SKM-1 treated with dmso at 0.1 percent for 144 hours (cell line): ENCODE results near the gene GTF2H4.
"Not testable (repeated sequence)": the region's sequence is repeated elsewhere in the genome, so short reads cannot be mapped to it uniquely, and the experiment has no call there.

Source experiments
- DNase-seq: peaks from one replicate; lab custom pipeline; 2025; ENCODE audit not compliant: unreplicated experiment; lab: John Stamatoyannopoulos, UW

Gene GTF2H4

DNA sequence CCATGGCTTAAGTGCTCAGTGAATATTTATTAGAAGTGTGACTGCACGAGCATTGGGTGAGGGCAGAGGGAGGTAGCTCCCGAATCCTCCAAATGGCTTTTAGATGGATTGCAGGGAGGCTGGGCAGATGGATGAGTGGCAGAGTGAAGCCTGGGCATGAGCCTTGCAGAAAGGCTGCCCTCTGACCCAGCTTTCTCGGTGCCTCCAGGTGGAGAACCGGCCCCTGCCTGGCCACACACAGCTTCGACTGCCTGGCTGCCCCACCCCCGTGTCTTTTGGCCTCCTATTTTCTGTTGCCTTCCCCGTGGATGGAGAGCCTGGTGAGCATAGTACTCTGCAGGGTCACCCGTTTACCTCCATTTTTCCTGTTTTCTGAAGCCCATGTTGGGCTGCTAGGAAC is 9.5 kb downstream of the GTF2H4 start:
- DNase-seq = no peak

DNA sequence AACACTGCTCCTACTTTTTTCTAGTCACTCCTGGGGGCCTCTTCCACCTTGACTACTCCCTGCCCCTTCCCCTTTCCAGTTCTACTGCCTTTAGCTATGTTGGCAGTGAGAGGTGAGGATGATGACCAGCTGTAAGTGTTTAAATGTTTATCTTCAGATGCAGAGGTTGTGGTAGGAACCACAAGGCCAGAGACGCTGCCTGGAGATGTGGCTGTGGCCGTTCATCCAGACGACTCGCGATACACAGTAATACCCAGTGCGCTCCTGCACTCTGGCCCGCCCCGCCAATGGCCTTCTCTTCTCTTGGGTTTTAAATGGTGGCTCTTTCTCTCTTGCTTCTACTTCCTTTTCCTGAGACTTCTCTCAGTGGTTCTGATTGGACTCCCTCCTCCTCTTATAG is 10.7 kb downstream of the GTF2H4 start:
- no peak for DNase-seq

DNA sequence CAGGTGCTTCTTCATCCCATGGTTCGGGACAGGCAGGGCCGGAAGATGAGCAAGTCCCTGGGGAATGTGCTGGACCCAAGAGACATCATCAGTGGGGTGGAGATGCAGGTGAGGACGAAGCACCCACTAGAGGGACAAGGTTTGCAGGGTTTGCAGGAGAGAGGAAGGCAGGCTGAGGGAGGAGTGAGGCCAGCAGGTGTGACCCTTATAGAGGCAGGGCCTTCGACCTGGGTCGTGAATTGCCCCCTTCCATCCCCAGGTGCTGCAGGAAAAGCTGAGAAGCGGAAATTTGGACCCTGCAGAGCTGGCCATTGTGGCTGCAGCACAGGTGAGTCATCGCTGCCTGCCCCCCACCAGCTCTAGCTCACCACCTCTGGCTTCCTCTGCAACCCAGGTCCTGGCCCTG is 14.4 kb downstream of the GTF2H4 start:
- no peak for DNase-seq

DNA sequence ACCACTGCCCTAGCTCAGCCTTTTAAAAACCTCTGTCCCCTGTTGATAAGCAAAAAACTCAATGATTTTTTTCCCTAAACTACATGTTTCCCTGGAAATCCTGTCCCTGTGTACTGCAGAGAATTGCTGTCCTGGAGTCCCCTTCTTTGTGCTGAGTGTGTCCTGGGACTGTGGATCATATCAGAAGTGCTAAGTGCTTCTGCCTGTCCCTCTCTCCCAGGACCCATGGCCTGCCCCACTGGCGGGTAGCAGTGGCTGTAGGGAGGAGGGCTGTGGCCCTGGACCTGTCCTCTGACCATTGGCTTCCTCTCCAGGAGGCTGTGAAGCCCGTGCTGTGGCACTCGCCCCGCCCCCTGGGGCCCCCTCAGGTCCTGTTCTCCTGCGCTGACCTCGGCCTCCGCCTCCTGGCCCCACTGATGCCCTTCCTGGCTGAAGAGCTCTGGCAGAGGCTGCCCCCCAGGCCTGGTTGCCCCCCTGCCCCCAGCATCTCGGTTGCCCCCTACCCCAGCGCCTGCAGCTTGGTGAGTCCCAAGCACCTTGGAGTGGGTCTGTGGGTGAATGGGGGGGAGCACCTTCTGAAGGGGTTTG is 16.1 kb downstream of the GTF2H4 start:
- DNase-seq = not testable (repeated sequence)

DNA sequence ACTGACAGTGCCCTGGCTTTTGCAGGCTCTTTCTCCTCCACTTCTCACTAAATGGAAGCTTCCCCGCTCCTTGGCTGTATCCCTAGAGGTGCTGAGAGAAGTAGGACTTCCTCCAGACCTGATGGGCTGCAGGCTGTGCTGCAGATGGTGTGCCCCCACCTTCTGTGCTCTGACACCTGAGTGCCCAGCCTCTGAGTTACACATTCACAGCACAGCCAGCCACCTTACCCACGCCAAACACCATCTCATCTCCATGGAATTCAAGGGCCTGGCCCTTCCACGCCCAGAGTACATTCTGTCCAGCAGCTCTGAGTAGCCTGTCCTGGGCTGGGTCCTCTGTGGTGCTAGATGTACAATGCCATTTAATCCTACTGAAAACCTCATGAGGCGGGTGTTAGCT is 18.6 kb downstream of the GTF2H4 start:
- no peak for DNase-seq

DNA sequence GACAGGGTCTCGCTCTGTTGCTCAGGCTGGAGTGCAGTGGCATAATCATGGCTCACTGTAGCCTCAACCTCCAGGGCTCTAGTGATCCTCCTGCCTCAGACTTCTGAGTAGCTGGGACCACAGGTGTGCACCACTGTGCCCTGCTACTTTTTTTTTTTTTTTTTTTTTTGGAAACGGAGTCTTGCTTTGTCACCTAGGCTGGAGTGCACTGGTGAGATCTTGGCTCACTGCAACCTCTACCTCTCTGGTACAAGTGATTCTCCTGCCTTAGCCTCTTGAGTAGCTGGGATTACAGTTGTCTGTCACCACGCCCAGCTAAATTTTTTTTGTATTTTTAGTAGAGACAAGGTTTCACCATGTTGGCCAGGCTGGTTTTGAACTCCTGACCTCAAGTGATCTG is 19.1 kb downstream of the GTF2H4 start:
- not testable (repeated sequence) for DNase-seq

DNA sequence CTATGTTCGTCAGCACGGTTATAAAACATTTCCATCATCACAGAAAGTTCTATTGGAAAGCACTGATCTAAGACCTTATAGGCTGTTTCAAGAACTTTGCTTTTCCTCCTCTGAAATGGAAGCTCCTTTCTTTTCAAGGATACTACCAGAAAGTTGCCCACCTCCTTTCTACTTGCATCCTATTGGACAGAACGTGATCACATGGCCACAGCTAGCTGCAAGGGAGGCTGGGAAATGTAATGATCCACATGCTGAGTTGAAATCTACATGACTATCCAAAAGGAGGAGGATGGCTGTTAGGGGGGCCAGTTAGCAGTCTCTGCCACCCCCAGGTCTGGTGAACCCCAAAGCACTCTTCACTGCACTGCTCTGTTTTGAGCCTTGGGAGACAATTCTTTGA is 20.7 kb downstream of the GTF2H4 start:
- DNase-seq = no peak

DNA sequence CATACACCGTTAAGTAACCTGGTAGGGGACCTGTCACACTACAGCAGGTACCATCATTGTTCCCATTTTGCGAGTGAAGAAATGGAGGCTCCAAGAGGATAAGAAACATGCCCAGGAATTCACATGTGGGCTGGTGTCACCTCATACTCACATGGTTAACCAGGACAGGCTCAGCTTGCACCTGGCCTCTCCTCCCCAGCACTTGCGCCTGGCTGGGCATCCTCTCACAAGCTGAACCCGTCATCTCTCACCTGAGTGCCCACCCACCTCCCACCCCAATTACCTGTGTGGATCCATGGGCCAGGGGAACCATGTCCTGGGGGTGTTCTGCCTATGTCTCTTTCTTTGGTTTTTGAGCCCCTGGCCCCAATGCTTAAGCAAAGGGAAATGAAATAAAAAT is 22.5 kb downstream of the GTF2H4 start:
- no peak for DNase-seq

DNA sequence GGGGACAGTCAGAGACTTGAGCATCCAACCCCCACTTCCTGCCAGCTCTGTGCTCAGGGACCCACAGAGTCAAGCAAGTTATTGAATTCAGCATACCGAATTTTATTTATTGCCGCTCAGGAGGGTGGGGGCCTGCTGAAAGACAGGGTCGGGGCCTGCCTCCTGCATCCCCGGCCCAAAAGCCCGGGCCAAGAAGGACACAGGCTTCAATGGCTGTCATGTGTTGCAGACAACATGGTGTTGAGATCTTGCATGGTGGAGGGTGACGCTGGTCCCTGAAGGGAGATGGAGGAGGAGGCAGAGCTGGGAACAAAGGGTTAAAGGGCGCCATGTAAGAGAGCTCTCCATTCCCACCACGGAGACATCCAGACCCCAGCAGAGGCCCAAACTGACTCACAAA is 23.3 kb downstream of the GTF2H4 start:
- DNase-seq = no peak

DNA sequence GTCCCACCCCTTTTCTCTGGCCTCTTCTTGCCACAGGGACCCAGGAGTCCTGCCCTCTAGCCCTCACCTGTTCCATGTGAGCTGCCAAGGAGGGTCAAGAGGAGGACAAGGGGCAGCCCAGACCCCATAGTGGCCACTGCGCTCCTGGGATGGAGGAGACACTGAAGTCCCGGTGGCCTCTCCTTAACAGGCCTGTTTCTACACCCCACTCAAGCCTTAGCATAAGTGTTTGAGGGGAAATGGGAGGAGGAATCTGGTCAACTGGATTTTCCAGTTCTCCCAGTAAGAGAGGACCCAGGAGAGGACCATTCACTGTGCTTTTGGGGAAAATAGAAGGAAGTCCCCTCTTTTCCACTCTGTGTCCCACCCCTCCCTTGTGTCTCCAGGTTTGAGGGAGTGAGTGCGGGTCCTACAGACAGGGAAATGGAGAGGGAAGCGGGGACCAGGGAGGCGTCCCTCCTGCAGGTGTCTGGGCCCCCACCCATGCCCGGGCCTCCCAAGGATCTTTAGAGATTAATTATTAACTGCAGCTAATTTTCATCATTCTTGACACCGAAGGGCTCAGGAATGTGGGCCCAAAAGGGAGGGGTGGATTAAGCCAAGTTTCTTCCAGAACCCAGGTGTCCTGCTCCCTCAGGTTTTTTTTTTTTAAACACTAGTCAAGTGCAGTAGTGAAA is 24.1 kb downstream of the GTF2H4 start, which contains the start of gene SFTA2:
Gene SFTA2, minus strand, starts transcription at position 202 of the 677 bp plus-strand sequence. Its CDS starts 74 bp downstream, at position 128.
- DNase-seq = no peak

DNA sequence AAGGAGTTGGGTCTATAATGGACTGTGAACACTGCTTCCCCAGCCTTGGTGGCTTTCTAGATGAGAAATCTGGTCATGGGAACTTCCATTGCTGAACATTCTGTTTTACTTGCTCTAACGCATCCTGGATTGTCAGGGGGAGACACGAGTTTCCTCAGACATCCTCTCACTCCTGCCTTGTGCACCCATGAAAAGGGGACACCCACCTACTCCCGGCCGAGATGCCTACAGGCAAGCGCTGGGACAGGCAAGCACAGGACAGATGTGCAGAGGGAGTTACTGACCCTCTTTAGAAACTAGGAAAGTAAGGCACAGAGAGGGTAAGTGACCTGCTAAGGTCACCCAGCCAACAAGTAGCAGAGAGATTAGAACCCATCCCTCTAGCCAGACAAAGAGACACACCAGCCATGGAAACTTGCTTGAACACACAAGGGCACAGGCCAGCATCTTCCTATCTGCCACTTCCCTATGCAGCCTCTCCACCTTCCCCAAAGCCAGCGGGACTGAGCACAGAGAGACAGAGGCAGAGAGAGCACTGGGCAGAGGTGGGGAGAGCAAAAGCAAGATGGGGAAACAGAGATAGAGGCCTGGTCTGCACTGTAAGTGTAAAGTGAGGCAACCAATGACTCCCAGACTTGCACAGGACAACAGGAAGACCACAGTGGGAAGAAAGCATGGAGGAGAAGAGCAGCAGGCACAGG is 24.8 kb downstream of the GTF2H4 start:
- no peak for DNase-seq

DNA sequence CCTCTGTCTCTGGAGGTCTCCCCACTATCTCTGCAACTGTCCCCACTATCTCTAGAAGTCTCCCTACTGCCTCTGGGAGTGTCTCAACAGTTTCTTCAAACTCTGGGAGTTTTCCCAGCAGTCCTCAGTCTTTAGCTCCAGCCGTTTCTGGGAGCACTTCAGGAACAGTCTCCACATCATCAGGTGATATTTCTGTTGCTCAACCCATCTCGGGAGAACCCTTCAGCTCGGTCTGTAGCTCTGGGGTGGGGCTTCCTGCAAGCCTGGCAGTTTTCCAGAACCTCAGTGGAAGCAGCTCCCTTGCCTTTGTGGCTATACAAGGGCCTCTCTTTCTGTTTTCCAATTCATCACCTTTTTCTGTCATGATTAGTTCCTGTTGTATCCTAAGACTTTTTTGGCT is 27.0 kb downstream of the GTF2H4 start:
- DNase-seq = no peak

DNA sequence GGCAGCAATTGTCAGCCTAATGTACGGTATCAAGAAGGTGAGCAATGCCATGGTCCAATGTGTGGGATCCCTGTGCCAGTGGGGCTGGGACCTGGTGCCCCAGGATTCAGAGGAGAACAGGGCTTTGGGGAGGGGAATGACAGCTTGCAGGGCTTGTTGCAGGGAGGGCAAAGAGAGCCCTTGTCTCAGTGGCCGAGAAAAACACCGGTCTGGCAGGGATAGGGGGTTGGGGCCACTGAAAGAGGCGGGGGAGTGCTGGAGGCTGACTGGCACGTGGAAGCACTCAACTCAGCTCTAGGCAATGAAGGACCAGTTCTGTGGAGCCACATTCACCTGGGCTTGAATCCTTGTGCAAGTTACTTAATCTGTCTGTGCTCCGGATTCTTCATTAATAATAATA is 29.3 kb downstream of the GTF2H4 start:
- no peak for DNase-seq

DNA sequence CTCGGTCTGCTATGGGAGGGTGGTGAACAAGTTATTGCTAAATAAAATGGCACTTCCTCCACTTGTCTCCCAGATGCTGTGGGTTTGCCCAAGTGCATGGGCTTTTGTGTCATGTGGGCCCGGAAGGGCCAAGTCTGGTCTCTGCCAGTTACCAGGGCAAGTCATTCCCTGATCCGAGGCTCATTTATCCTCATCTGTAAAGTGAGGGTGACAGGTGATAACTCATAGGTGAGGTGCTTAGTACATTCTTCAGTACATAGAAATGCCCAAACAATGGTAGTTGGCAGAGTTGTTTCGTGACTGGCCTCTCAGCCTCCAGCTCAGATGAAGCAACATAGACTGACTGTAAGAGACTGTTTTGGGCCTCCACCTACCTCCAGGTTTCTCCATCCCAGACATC is 30.7 kb downstream of the GTF2H4 start:
- DNase-seq = no peak

DNA sequence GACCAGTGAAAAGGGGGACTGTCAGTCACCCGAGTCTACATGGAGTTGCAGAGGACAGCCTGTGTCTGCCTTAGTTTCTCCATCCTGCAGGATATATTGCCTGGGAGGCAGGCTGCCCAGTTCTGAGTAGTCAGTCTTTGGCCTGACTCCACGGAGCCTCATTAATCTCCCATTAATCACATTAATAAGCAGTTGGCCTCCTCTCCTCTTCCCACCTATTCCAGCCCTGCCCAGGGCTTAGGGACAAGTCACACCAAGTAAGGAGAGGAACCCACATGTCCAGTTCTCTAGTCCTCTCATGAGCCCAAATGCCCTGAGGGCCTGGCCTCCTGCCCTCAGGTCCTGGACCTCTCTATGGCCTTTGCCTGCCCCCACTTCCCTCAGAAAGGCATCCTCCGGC is 31.5 kb downstream of the GTF2H4 start:
- DNase-seq = no peak

DNA sequence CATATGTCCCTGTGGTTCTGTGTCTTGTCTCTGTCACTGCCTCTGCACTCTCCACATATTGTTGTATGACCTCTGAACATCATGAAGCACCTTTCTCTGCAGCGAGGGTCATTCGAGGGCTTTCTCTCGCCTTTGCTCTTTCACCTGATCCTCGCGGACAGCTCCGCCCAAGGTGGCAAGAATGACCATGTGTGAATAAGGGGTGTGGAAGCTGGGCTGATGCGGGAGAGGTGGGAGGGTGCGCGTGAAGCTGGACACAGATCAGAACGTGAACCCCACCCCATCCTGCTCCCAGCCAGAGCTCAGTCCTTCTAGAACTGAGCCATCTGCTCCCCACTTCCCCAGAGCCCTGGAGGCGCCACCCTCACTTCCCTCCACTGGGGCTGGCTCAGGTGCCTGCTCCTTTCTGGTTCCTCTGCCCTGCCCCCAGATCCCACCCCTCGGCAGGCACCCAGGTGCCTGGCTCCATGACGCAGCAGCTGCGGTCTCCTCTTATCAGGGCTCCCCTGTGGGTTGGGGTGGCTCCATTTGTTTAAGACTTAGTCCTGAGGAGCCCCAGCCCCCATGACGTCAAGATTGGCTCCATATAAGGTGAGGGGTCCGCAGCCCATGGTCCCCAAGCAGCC is 32.5 kb downstream of the GTF2H4 start, which contains the start of gene MUCL3:
Gene MUCL3, plus strand, starts transcription at position 613 of the 626 bp plus-strand sequence. CDS start 27 bp downstream, outside the sequence.
- no peak for DNase-seq

DNA sequence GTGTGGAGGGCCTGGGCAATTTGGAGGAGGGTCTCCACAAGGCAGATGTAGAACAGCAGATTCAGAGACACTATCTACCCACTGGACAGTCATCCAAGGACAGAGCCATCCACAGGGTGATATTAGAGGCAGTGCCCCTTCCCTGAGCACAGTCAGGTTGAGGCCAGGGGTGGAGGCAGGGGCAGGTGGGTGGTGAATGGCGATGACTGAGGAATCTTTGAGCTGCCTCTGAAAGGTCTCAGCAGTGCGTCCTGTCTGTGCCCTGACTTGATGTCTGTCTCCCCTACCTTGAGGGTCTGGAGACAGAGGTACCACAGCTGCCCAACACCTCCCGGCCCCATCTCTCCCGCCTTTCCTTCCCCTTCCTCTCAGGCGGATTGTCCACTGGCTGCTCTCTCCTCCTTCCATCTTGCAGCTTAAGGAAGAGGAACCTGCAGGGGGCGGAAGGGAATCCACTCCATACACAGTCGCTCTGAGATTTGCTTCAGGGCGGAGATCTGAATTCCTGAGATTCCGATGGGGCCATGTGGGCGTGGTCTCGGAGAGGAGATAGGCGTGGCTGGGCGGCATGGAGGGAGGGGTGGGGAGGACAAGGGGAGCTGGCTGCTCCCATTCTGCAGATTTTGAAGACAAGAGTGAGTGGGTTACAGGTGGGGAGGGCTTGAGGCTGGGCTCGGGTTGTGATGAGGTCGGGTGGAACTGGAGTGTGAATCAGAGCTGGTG is 34.5 kb downstream of the GTF2H4 start:
- no peak for DNase-seq

DNA sequence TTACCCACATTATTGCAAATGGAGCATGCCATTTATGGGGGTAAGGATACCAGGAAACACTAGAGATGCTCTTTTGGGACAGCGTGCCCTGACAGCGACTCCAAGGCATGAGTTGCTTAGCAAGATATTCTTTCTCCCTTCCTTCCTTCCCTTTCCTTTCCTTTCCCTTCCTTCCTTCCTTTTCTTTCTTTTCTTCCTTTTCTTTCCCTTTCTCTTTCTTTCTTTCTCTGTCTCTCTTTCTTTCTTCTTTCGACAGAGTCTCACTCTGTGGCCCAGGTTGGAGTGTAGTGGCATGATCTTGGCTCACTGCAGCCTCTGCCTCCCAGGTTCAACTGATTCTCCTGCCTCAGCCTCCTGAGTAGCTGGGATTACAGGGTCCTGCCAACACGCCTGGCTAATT is 36.0 kb downstream of the GTF2H4 start:
- no peak for DNase-seq

DNA sequence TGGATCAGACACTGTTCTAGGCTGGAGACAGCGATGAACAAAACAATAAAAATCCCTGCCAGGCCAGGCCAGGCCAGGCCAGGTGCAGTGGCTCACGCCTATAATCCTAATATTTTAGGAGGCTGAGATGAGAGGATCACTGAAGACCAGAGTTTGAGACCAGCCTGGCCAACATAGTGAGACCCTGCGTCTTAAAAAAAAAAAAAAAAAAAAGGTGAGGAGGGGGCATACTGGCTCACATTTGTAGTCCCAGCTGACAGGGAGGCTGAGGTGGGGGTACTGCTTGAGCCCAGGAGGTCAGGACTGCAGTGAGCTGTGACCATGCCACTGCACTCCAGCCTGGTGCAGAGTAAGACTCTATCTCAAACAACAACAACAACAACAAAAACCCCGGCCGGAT is 37.3 kb downstream of the GTF2H4 start:
- no peak for DNase-seq

DNA sequence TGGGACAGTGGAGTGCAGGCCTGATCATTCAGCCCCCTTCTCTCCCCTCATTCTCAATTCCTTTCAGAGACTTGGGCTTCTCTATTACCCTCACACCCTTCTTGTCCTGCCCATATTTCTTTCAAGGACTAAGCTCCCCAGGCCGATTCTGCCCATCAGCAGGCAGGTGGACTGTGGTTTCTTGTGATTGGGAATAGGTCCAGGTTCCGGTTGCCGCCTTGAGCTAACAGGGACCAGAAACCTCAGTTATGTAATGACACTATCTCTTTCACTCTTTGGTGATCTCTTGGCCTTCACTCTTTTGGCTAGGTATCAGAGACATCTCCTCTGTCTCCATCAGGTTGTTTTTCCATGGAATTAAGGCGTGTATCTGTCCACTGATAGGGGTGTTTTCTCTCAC is 39.2 kb downstream of the GTF2H4 start:
- no peak for DNase-seq

DNA sequence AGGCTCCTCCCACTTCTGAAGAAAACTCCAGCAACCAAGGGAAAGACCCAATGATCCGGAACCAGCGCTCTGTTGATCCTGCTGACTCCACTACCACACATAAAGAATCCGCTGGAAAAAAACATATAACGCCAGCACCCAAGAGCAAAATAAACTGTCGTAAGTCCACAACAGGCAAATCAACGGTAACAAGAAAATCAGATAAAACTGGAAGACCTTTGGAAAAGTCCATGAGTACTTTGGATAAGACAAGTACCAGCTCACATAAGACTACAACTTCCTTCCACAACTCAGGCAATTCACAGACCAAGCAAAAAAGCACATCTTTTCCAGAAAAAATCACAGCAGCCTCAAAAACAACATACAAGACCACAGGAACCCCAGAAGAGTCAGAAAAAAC is 40.8 kb downstream of the GTF2H4 start:
- no peak for DNase-seq
